Fibroblast of lung (primary cell): ENCODE data around the gene CARD8. TPM values are rescaled to one million over a fixed set of nuclear protein-coding genes. Genes with fewer than 3 reads are reported as not detected.
"Not testable (repeated sequence)": the region's sequence is repeated elsewhere in the genome, so short reads cannot be mapped to it uniquely, and the experiment has no call there.

Experiments used
- DNase-seq, 2 donors: peaks; one replicate each; pipeline versions ENCODE4 v3.0.0 to v3.0.0-alpha.2; 2010; ENCODE audit warnings: low read depth in 2 of 2
- H2AFZ ChIP-seq: 2 replicates; pipeline ENCODE4 v1.5.1; 2012; ENCODE audit warnings: low read length, control low read depth, inconsistent platforms
- H3K27ac ChIP-seq: 2 replicates; pipeline ENCODE4 v1.5.1; 2011; ENCODE audit warnings: low read length, control low read depth; ENCODE audit not compliant: insufficient read depth
- H3K27me3 ChIP-seq: 2 replicates; pipeline ENCODE4 v1.5.1; 2011; ENCODE audit warnings: mild to moderate bottlenecking, low read length; ENCODE audit not compliant: control insufficient read depth, insufficient read depth
- H3K36me3 ChIP-seq: 2 replicates; pipeline ENCODE4 v1.5.1; 2011; ENCODE audit warnings: low read length; ENCODE audit not compliant: control insufficient read depth, insufficient read depth
- H3K4me1 ChIP-seq: 2 replicates; pipeline ENCODE4 v1.5.1; 2011; ENCODE audit warnings: low read length; ENCODE audit not compliant: control insufficient read depth, insufficient read depth; ENCODE audit errors: extremely low read depth
- H3K4me2 ChIP-seq: 2 replicates; pipeline ENCODE4 v1.5.1; 2011; ENCODE audit warnings: low read length, control low read depth; ENCODE audit not compliant: insufficient read depth; ENCODE audit errors: extremely low read depth
- H3K4me3 ChIP-seq, 4 experiments: fragments of 200-600 bp in 1 of 4; sonication (generic) in 1 of 4; replicated peaks in 1 of 4; 2 replicates each; pipeline ENCODE4 v1.5.1; 2011 to 2016; ENCODE audit warnings: low read length in 4 of 4, low read depth in 3 of 4, mild to moderate bottlenecking in 3 of 4, control low read depth in 2 of 4, inconsistent platforms in 1 of 4, mixed read lengths in 1 of 4; ENCODE audit not compliant: insufficient read depth in 1 of 4; ENCODE audit errors: control extremely low read depth in 1 of 4
- H3K79me2 ChIP-seq: 2 replicates; pipeline ENCODE4 v1.5.1; 2012; ENCODE audit warnings: mild to moderate bottlenecking, low read length, inconsistent platforms; ENCODE audit not compliant: control insufficient read depth, insufficient read depth
- H3K9ac ChIP-seq: 2 replicates; pipeline ENCODE4 v1.5.1; 2011; ENCODE audit warnings: mild to moderate bottlenecking, low read length, control low read depth; ENCODE audit not compliant: insufficient read depth
- H3K9me3 ChIP-seq: 2 replicates; pipeline ENCODE4 v1.5.1; 2012; ENCODE audit warnings: low read depth, low read length; ENCODE audit not compliant: control insufficient read depth, insufficient read depth
- H4K20me1 ChIP-seq: 2 replicates; pipeline ENCODE4 v1.5.1; 2011; ENCODE audit warnings: low read length; ENCODE audit not compliant: control insufficient read depth, insufficient read depth; ENCODE audit errors: extremely low read depth
- EZH2 ChIP-seq: IDR thresholded peaks from 2 replicates; pipeline ENCODE4 v1.5.1; 2012; ENCODE audit warnings: low read length, control low read depth, mild to moderate bottlenecking; ENCODE audit errors: missing control alignments
- polyA plus RNA-seq, 2 donors: library from polyadenylated mRNA; depleted of rRNA in 1 of 2; stranded (reverse) in 1 of 2; unstranded in 1 of 2; fragments of >200 nt; gene quantifications; 2 replicates each; pipeline ENCODE4 v1.2.1, GENCODE V29; 2011 to 2012; ENCODE audit warnings: missing spikeins in 1 of 2
- total RNA-seq: library from RNA; depleted of rRNA; stranded (reverse); fragments of >200 nt; gene quantifications from 2 replicates; pipeline ENCODE4 v1.2.1, GENCODE V29; 2014
- TF ChIP-seq, protein P1 (sequence below), 2 donors: IDR thresholded peaks in 1 of 2; conservative IDR thresholded peaks in 1 of 2; 1 replicate in 1 of 2; 2 replicates in 1 of 2; pipeline ENCODE4 v1.5.1; 2011 to 2012; ENCODE audit warnings: low read length in 2 of 2, control low read depth in 1 of 2, inconsistent platforms in 1 of 2, low read depth in 1 of 2, mild to moderate bottlenecking in 1 of 2

Gene CARD8
- total and polyA plus RNA-seq, 2 donors (not counting 1 experiment from before 2014, with no cell fraction given) = 16.4 to 24.1 TPM

DNA sequence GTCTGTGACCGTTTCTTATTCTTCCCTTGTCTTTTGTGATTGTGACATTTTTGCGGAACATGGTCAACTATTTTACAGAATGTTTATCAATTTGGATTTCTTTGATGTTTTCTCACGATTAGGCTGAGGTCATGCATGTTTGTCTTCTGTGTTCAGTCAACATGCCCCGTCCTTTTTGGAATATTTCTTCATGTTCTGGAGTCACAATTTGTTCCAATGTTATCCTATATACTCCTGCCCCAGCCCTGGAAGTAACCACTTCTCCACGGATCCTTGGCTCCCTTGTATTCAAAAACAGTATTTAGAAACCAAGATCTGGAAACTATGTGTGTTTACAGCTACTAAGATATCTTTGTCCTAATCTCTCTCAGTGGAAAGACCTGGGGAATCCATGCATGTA, 9.6 kb downstream of the CARD8 start:
- no peak overlapping the region for H3K9ac ChIP-seq
- no peaks in the 10 kb centered on the region for H3K27me3 ChIP-seq
- DNase-seq = no peak
- TF ChIP-seq, protein P1, sequence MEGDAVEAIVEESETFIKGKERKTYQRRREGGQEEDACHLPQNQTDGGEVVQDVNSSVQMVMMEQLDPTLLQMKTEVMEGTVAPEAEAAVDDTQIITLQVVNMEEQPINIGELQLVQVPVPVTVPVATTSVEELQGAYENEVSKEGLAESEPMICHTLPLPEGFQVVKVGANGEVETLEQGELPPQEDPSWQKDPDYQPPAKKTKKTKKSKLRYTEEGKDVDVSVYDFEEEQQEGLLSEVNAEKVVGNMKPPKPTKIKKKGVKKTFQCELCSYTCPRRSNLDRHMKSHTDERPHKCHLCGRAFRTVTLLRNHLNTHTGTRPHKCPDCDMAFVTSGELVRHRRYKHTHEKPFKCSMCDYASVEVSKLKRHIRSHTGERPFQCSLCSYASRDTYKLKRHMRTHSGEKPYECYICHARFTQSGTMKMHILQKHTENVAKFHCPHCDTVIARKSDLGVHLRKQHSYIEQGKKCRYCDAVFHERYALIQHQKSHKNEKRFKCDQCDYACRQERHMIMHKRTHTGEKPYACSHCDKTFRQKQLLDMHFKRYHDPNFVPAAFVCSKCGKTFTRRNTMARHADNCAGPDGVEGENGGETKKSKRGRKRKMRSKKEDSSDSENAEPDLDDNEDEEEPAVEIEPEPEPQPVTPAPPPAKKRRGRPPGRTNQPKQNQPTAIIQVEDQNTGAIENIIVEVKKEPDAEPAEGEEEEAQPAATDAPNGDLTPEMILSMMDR (conservative IDR thresholded peaks at IDR 0.05 in 1 of 2, IDR thresholded peaks at IDR 0.05 in 1 of 2; ENCODE audit: low read depth in 1 of 2, low read length in 2 of 2) = no peak
- TF ChIP-seq EZH2 = no peak
- no peak overlapping the region for H3K27ac ChIP-seq
- H3K79me2 ChIP-seq = no peaks in the 10 kb centered on the region
- no peaks in the 10 kb centered on the region for H3K4me1 ChIP-seq
- H3K9me3 ChIP-seq = no peaks in the 10 kb centered on the region
- no peak overlapping the region for H2AFZ ChIP-seq
- H3K4me3 ChIP-seq = no peak overlapping the region
- H3K36me3 ChIP-seq = no peaks in the 10 kb centered on the region
- no peaks in the 10 kb centered on the region for H4K20me1 ChIP-seq
- H3K4me2 ChIP-seq = no peak overlapping the region

GRCh38 chr19:48244281-48244680, 11.4 kb downstream of the CARD8 start:
- Histone ChIP-seq H3K9ac (no peak overlapping the region), H3K27me3 (no peaks in the 10 kb centered on the region), H3K4me2 (no peak overlapping the region), H3K9me3 (no peaks in the 10 kb centered on the region), H3K36me3 (peaks cover 1% of the 10 kb centered on the region), H3K27ac (no peak overlapping the region), H3K4me1 (no peaks in the 10 kb centered on the region), H3K4me3 (no peak overlapping the region), H4K20me1 (no peaks in the 10 kb centered on the region), H3K79me2 (no peaks in the 10 kb centered on the region), H2AFZ (no peak overlapping the region)
- DNase-seq = peak in 1 of 2 donors; percentile 6
- TF ChIP-seq EZH2 = no peak
- TF ChIP-seq, protein P1 (conservative IDR thresholded peaks at IDR 0.05 in 1 of 2, IDR thresholded peaks at IDR 0.05 in 1 of 2; ENCODE audit: low read depth in 1 of 2, low read length in 2 of 2) = no peak

- H3K9ac ChIP-seq, H3K9me3 ChIP-seq, H3K27me3 ChIP-seq, H3K4me2 ChIP-seq, H3K4me1 ChIP-seq, DNase-seq, H4K20me1 ChIP-seq, H2AFZ ChIP-seq, H3K79me2 ChIP-seq, H3K4me3 ChIP-seq, H3K36me3 ChIP-seq, H3K27ac ChIP-seq: not testable (repeated sequence)
Measured at GRCh38 chr19:48241771-48242170, 13.9 kb downstream of the CARD8 start.
